NB4 (cell line): Measurements from ENCODE around the gene RARRES1.

Experiments
- CTCF ChIP-seq: IDR thresholded peaks from one replicate; pipeline ENCODE4 v1.5.1; 2012; ENCODE audit warnings: low read depth, low read length
- MAX ChIP-seq: IDR thresholded peaks from 2 replicates; pipeline ENCODE4 v1.6.1; 2011; ENCODE audit warnings: low read depth, low read length
- MYC ChIP-seq: IDR thresholded peaks from 2 replicates; pipeline ENCODE4 v1.6.1; 2011; ENCODE audit warnings: low read depth, low read length
- POLR2A ChIP-seq: IDR thresholded peaks from 2 replicates; pipeline ENCODE4 v1.6.1; 2011; ENCODE audit warnings: mild to moderate bottlenecking; ENCODE audit not compliant: insufficient read length; ENCODE audit errors: extremely low read depth

GRCh38 chr3:158725348-158726011 lies 6.8 kb downstream of the RARRES1 start:
- TF ChIP-seq CTCF, result no peak
- TF ChIP-seq POLR2A, result no peak
- no peak for TF ChIP-seq MAX
- TF ChIP-seq MYC, result no peak
